ENCODE results near the gene SRMS.

SRMS gene

GRCh38 chr20:63551068-63551467 is 3.5 kb upstream of the SRMS start:
- no peak for DNase-seq

- DNase-seq = no peak
Measured at GRCh38 chr20:63549679-63550282, 2.2 kb upstream of the SRMS start.

GRCh38 chr20:63549019-63549418 is 1.5 kb upstream of the SRMS start:
- no peak for DNase-seq

- DNase-seq = no peak
Measured at GRCh38 chr20:63548542-63548941, 993 bp upstream of the SRMS start.

GRCh38 chr20:63546956-63547724 is 409 bp downstream of the SRMS start:
- no peak for DNase-seq

- DNase-seq = no peak
Measured at GRCh38 chr20:63546256-63546955, 1.1 kb downstream of the SRMS start.

- no peak for DNase-seq
Measured at GRCh38 chr20:63545814-63546213, 1.7 kb downstream of the SRMS start.

- DNase-seq = no peak
Measured at GRCh38 chr20:63544958-63545516, 2.5 kb downstream of the SRMS start.

GRCh38 chr20:63544241-63544957 is 3.1 kb downstream of the SRMS start:
- no peak for DNase-seq

- DNase-seq = no peak
Measured at GRCh38 chr20:63543733-63544132, 3.8 kb downstream of the SRMS start.

GRCh38 chr20:63543131-63543530 is 4.4 kb downstream of the SRMS start:
- DNase-seq = no peak

- no peak for DNase-seq
Measured at GRCh38 chr20:63542696-63543095, 4.9 kb downstream of the SRMS start.

- no peak for DNase-seq
Measured at GRCh38 chr20:63542031-63542559, 5.5 kb downstream of the SRMS start.

GRCh38 chr20:63541371-63541770 is 6.2 kb downstream of the SRMS start:
- DNase-seq = no peak

GRCh38 chr20:63540417-63541186 is 6.9 kb downstream of the SRMS start:
- DNase-seq = no peak

- DNase-seq = no peak
Measured at GRCh38 chr20:63539441-63540370, 7.8 kb downstream of the SRMS start.

GRCh38 chr20:63539092-63539430 is 8.5 kb downstream of the SRMS start:
- DNase-seq = no peak

- DNase-seq = no peak
Measured at GRCh38 chr20:63538204-63539091, 9.1 kb downstream of the SRMS start.

GRCh38 chr20:63537525-63538203 is 9.9 kb downstream of the SRMS start:
- DNase-seq = peak; percentile 94 to 95

All from stimulated activated CD4-positive, alpha-beta T cell treated with anti-CD3 and anti-CD28 coated beads, Interleukin-2, amount 100 ng/mL, for 48 hours (primary cell).